Loucy (cell line): ENCODE results near the gene SND1.
A peak's percentile ranks its signal among the peaks of the same experiment; 100 is the strongest.

Source experiments
- H2AFZ ChIP-seq: fragments of 200-600 bp; sonication (generic); 2 replicates; pipeline ENCODE4 v1.6.0; 2016; ENCODE audit warnings: antibody characterized with exemption, mild to moderate bottlenecking, low read length, moderate library complexity
- H3F3A ChIP-seq: fragments of 200-600 bp; 2 replicates; pipeline ENCODE4 v1.6.0; 2016; ENCODE audit warnings: antibody characterized with exemption, low read depth, mild to moderate bottlenecking
- H3K27me3 ChIP-seq: fragments of 200-600 bp; sonication (generic); 2 replicates; pipeline ENCODE4 v1.6.1; 2014; ENCODE audit warnings: low read length, mild to moderate bottlenecking; ENCODE audit not compliant: insufficient read depth, poor library complexity, severe bottlenecking
- H3K36me3 ChIP-seq: fragments of 200-600 bp; sonication (generic); 2 replicates; pipeline ENCODE4 v1.6.1; 2016; ENCODE audit warnings: low read length; ENCODE audit not compliant: insufficient read depth
- H3K4me1 ChIP-seq: fragments of 200-600 bp; sonication (generic); 2 replicates; pipeline ENCODE4 v1.5.1; 2014; ENCODE audit warnings: low read length, mild to moderate bottlenecking; ENCODE audit not compliant: insufficient read depth, poor library complexity, severe bottlenecking
- H3K4me2 ChIP-seq: fragments of 200-600 bp; sonication (generic); 2 replicates; pipeline ENCODE4 v1.6.0; 2014; ENCODE audit warnings: antibody characterized with exemption, low read length, low read depth, mild to moderate bottlenecking; ENCODE audit not compliant: poor library complexity, severe bottlenecking
- H3K4me3 ChIP-seq: fragments of 200-600 bp; sonication (generic); 2 replicates; pipeline ENCODE4 v1.5.1; 2014; ENCODE audit warnings: low read length, mild to moderate bottlenecking, mixed read lengths; ENCODE audit not compliant: poor library complexity, severe bottlenecking
- H3K79me2 ChIP-seq: fragments of 200-600 bp; sonication (generic); 2 replicates; pipeline ENCODE4 v1.6.1; 2014; ENCODE audit warnings: low read length; ENCODE audit not compliant: insufficient read depth
- H3K9ac ChIP-seq: fragments of 200-600 bp; sonication (generic); 2 replicates; pipeline ENCODE4 v1.6.0; 2014; ENCODE audit warnings: mild to moderate bottlenecking, low read depth, low read length, moderate library complexity; ENCODE audit not compliant: poor library complexity, severe bottlenecking
- H3K9me2 ChIP-seq: fragments of 200-600 bp; sonication (generic); replicated peaks from 2 replicates; pipeline ENCODE4 v1.6.1; 2016; ENCODE audit warnings: low read depth, low read length, mixed read lengths
- H3K9me3 ChIP-seq: fragments of 200-600 bp; sonication (generic); 2 replicates; pipeline ENCODE4 v1.6.1; 2014; ENCODE audit warnings: mild to moderate bottlenecking, antibody characterized with exemption, low read length, low read depth; ENCODE audit not compliant: insufficient read depth
- H4K20me1 ChIP-seq: fragments of 200-600 bp; sonication (generic); 2 replicates; pipeline ENCODE4 v1.6.0; 2014; ENCODE audit warnings: antibody characterized with exemption, low read length, mild to moderate bottlenecking; ENCODE audit not compliant: insufficient read depth, poor library complexity, severe bottlenecking
- CTCF ChIP-seq: fragments of 200-600 bp; sonication (generic); conservative IDR thresholded peaks from 2 replicates; pipeline ENCODE4 v1.5.1; 2014; ENCODE audit warnings: mild to moderate bottlenecking, antibody characterized with exemption, low read length
- EZH2phosphoT487 ChIP-seq: fragments of 200-600 bp; IDR thresholded peaks from 2 replicates; pipeline ENCODE4 v1.6.1; 2018; ENCODE audit warnings: antibody characterized with exemption, mild to moderate bottlenecking, moderate library complexity, borderline replicate concordance

SND1 gene

DNA sequence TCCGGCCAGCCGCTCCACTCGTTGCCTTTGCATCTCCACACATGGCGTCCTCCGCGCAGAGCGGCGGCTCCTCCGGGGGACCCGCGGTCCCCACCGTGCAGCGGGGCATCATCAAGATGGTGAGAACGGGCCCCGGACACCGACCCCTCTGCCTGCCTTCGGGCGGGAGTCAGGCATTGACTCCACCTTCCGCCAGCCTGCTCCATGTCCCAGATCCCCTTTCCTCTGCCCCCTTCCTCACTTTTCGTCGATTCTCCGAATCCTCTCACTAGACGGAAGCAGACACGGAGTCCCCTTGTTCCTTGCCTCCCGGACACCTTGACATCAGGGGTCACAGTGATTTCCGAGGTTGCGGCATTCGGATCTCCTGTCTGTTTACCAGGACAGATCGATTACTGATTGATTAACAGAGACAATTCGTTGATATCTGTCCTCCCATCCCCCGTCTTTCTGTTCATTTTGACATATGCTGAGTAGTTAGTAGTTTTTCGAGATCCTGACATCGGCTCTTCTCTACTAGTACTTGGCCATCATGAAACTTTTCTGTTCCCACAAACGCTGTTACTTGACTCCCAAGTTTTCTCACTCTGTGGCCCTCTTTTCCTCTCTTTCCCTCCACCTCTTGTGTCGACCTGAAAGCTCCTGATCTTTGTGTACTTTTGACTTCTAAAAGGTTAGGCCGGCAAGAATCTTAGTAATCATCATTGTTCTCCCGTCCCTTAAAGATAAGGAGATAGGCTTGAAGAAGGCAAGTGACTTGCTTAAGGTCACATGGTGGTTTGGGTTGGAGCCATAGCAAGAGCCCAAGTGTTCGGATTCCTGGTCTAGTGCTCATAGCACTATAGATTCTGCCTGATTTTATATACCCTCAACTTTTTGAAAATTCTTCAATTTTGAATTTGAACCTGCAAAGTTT is 597 bp downstream of the SND1 start:
- peak overlapping the region; percentile 88 for H3K4me3 ChIP-seq
- TF ChIP-seq CTCF (no peak), EZH2phosphoT487 (no peak)
- peak overlapping the region; percentile 79 for H3K9ac ChIP-seq
- peaks cover 50% of the 10 kb centered on the region for H4K20me1 ChIP-seq
- peak overlapping the region; percentile 88 for H2AFZ ChIP-seq
- no peaks in the 10 kb centered on the region for H3K9me2 ChIP-seq
- H3F3A ChIP-seq, result no peaks in the 10 kb centered on the region
- H3K79me2 ChIP-seq, result peaks cover 55% of the 10 kb centered on the region
- H3K36me3 ChIP-seq, result no peaks in the 10 kb centered on the region
- H3K4me2 ChIP-seq, result peak overlapping the region; percentile 91
- no peaks in the 10 kb centered on the region for H3K27me3 ChIP-seq
- no peaks in the 10 kb centered on the region for H3K9me3 ChIP-seq
- H3K4me1 ChIP-seq, result peaks cover 41% of the 10 kb centered on the region

GRCh38 chr7:127653396-127653795 is 1.4 kb downstream of the SND1 start:
- H3K9me2 ChIP-seq, result no peaks in the 10 kb centered on the region
- no peak overlapping the region for H2AFZ ChIP-seq
- peaks cover 41% of the 10 kb centered on the region for H3K4me1 ChIP-seq
- peak overlapping the region; percentile 79 for H3K9ac ChIP-seq
- H3K9me3 ChIP-seq, result no peaks in the 10 kb centered on the region
- TF ChIP-seq EZH2phosphoT487, result no peak
- no peak for TF ChIP-seq CTCF
- H3K36me3 ChIP-seq, result no peaks in the 10 kb centered on the region
- peak overlapping the region; percentile 91 for H3K4me2 ChIP-seq
- H3K27me3 ChIP-seq, result no peaks in the 10 kb centered on the region
- peak overlapping the region; percentile 88 for H3K4me3 ChIP-seq
- peaks cover 54% of the 10 kb centered on the region for H4K20me1 ChIP-seq
- H3F3A ChIP-seq, result no peaks in the 10 kb centered on the region
- peaks cover 63% of the 10 kb centered on the region for H3K79me2 ChIP-seq

DNA sequence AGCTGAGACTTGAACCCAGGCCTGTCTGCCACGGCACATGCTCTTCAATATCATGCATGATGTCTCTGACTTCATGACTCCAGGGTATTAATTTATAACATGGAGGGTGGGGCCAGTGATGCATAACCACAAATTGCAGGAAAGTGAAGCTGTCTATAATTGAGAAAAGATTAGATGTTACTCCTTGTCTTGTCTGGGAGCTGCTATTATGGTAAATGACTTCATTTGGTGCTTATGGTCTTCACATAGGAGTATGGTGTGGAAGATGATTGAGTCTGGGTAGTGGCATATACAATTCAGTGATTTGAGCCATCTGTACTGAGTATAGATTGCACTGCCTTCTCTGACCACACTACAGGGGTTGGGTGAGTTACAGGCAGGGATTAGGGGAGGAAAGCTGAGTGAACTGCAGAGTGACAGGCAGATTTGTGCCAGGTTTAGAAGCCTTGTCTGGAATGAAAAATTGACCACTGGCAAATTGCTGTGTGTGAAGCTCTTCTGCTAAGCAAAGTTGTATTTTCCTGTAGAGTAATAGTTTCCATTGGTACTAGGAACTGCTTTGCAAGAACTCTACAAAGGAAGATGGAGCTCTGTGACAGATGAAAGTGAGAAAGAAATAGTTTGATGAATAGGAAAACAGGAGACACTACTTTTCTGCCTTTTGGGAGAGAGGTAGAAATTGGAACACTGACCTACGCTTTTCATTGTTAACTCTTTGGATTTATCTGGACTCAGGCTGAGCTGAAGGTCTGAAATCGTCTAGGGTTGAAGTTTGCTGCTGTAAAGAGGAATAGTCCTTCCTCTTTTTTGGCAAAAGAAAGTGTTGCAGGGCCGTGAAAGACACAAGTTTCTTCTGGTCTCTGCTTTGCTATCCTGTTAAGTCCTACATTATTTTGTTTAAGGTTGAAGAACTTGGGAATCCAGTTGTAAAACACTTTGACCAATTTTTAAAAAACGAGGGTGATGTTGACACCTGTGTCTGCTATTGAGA is 2.7 kb downstream of the SND1 start:
- Histone ChIP-seq H3K9ac (peak overlapping the region; percentile 79), H3K4me2 (peak overlapping the region; percentile 91), H2AFZ (no peak overlapping the region), H3K9me3 (no peaks in the 10 kb centered on the region), H4K20me1 (peaks cover 66% of the 10 kb centered on the region), H3K9me2 (no peaks in the 10 kb centered on the region), H3K4me1 (peaks cover 47% of the 10 kb centered on the region), H3K79me2 (peaks cover 76% of the 10 kb centered on the region), H3F3A (no peaks in the 10 kb centered on the region), H3K36me3 (0 out of 2 replicates have a peak, but pooled peaks cover 2% of the 10 kb centered on the region), H3K4me3 (peak overlapping the region; percentile 88), H3K27me3 (no peaks in the 10 kb centered on the region)
- TF ChIP-seq CTCF, result peak; percentile 16; the same call in 1 of the 2 replicates
- TF ChIP-seq EZH2phosphoT487, result no peak
